Mononuclear cell (primary cell): ENCODE results near the gene OR2M2. TPM values are rescaled to one million over a fixed set of nuclear protein-coding genes. Genes with fewer than 3 reads are reported as not detected.

ENCODE experiments used
- H3K27me3 ChIP-seq: 2 replicates; pipeline ENCODE4 v1.6.0; 2011; ENCODE audit warnings: low read length, control low read depth; ENCODE audit not compliant: insufficient read depth
- H3K4me1 ChIP-seq: 2 replicates; pipeline ENCODE4 v1.5.1; 2011; ENCODE audit warnings: mild to moderate bottlenecking, low read length, control low read depth; ENCODE audit not compliant: insufficient read depth
- H3K4me3 ChIP-seq: 2 replicates; pipeline ENCODE4 v1.5.1; 2011; ENCODE audit warnings: mild to moderate bottlenecking, low read length, moderate library complexity
- H3K9me3 ChIP-seq: 2 replicates; pipeline ENCODE4 v1.5.1; 2011; ENCODE audit warnings: low read depth, mild to moderate bottlenecking, control low read depth, low read length
- total RNA-seq: library from RNA; depleted of rRNA; stranded (reverse); fragments of >200 nt; gene quantifications from one replicate; pipeline ENCODE4 v1.2.3, GENCODE V29; 2012

The OR2M2 gene
- total RNA-seq, 1 donor: 0.10 TPM

- Histone ChIP-seq H3K9me3 (no peaks in the 10 kb centered on the region), H3K4me3 (no peak within 1 kb of the TSS), H3K27me3 (no peaks in the 10 kb centered on the region), H3K4me1 (no peaks in the 10 kb centered on the region)
Observed at GRCh38 chr1:248196965-248197364, 22.3 kb downstream of the OR2M2 start, which contains the start of gene OR2M3. Gene OR2M3, plus strand, starts transcription at chr1:248197265. Its CDS starts 5,803 bp downstream, at chr1:248203068.

DNA sequence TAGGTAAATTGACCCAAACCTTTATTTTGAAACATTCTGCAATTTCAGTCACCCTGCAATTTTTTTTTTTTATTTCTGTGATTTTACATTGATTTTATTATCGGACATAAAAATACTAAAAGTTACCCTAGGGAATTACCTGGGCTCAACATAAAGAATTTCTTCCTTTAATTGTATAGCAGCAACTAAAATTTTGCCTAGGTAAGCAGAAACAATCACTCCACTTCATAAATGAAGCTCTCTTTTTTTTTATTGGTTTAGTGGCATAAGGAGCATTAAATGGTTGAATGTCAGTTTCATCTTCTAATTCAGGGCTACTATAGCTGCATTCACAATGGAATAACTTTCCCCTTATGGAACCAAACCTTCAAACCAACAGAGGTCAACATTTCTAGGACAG is 41.3 kb downstream of the OR2M2 start:
- Histone ChIP-seq H3K4me3 (no peak overlapping the region), H3K9me3 (no peaks in the 10 kb centered on the region), H3K27me3 (no peaks in the 10 kb centered on the region), H3K4me1 (no peaks in the 10 kb centered on the region)

- Histone ChIP-seq H3K27me3 (no peaks in the 10 kb centered on the region), H3K4me1 (no peaks in the 10 kb centered on the region), H3K4me3 (no peak overlapping the region), H3K9me3 (peaks cover 5% of the 10 kb centered on the region)
Observed at GRCh38 chr1:248225537-248225936, 50.9 kb downstream of the OR2M2 start.

GRCh38 chr1:248229360-248229908 is 54.8 kb downstream of the OR2M2 start:
- H3K4me3 ChIP-seq: no peak overlapping the region
- no peaks in the 10 kb centered on the region for H3K4me1 ChIP-seq
- H3K9me3 ChIP-seq: peaks cover 5% of the 10 kb centered on the region
- no peaks in the 10 kb centered on the region for H3K27me3 ChIP-seq

Other genes with a start within 250 kb of the OR2M2 start
- gene OR2AJ1, start 249.9 kb upstream of the OR2M2 start, total RNA-seq: not detected
- 0.31 TPM for gene OR2L8, start 226.0 kb upstream of the OR2M2 start, total RNA-seq
- gene OR2AK2, start 209.6 kb upstream of the OR2M2 start, total RNA-seq: 0.10 TPM
- not detected for gene OR2L5, start 161.2 kb upstream of the OR2M2 start, total RNA-seq
- under 0.01 TPM for gene OR2L2, start 144.8 kb upstream of the OR2M2 start, total RNA-seq
- not detected for gene OR2L3, start 128.0 kb upstream of the OR2M2 start, total RNA-seq
- 0.21 TPM for gene OR2L13, start 79.6 kb upstream of the OR2M2 start, total RNA-seq
- gene OR2M5, start 29.7 kb upstream of the OR2M2 start, total RNA-seq: not detected
- gene OR2M3, start 22.4 kb downstream of the OR2M2 start, total RNA-seq: not detected
- not detected for gene OR2M4, start 56.6 kb downstream of the OR2M2 start, total RNA-seq
- gene OR2T33, start 103.2 kb downstream of the OR2M2 start, total RNA-seq: not detected
- gene OR2T12, start 128.6 kb downstream of the OR2M2 start, total RNA-seq: not detected
- not detected for gene OR2M7, start 149.7 kb downstream of the OR2M2 start, total RNA-seq
- not detected for gene OR14C36, start 174.0 kb downstream of the OR2M2 start, total RNA-seq
- gene OR2T4, start 186.8 kb downstream of the OR2M2 start, total RNA-seq: not detected
- gene OR2T6, start 200.9 kb downstream of the OR2M2 start, total RNA-seq: not detected
- gene OR2T1, start 228.2 kb downstream of the OR2M2 start, total RNA-seq: not detected